Liver (tissue), 3 donors: Measurements from ENCODE around the gene ANKRD61.

Source experiments
- RAD21 ChIP-seq, 2 donors: IDR thresholded peaks; 2 replicates each; pipeline ENCODE4 v1.6.1; 2016; ENCODE audit warnings: antibody characterized with exemption in 2 of 2, mild to moderate bottlenecking in 2 of 2
- TF ChIP-seq, protein P1 (sequence below): fragments of 150-350 bp; IDR thresholded peaks from 2 replicates; pipeline ENCODE4 v1.5.1; 2017; ENCODE audit warnings: improper control_type of control experiment, low read depth, low read length; ENCODE audit not compliant: missing input control
- donor health status: healthy.
- donor health status: healthy.

DNA sequence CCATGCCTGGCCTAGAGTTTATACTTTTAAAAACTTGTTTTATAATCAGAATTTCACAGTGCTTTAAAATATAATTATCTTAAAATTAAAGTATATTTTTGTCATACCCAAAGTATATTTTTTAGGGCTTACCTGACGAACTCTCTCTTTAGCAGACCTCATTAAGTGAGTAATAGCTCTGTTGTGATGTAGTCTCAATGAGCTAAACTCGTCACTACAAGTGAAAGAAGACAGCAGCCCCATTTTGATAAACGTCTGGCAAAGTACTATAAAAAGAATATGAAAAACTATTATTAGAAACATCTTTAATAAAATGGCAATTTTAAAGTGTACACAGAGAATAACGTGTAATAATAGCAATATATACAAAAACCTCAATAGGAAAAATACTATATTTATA lies 18.6 kb downstream of the ANKRD61 start:
- TF ChIP-seq, protein P1, sequence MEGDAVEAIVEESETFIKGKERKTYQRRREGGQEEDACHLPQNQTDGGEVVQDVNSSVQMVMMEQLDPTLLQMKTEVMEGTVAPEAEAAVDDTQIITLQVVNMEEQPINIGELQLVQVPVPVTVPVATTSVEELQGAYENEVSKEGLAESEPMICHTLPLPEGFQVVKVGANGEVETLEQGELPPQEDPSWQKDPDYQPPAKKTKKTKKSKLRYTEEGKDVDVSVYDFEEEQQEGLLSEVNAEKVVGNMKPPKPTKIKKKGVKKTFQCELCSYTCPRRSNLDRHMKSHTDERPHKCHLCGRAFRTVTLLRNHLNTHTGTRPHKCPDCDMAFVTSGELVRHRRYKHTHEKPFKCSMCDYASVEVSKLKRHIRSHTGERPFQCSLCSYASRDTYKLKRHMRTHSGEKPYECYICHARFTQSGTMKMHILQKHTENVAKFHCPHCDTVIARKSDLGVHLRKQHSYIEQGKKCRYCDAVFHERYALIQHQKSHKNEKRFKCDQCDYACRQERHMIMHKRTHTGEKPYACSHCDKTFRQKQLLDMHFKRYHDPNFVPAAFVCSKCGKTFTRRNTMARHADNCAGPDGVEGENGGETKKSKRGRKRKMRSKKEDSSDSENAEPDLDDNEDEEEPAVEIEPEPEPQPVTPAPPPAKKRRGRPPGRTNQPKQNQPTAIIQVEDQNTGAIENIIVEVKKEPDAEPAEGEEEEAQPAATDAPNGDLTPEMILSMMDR, result no peak
- no peak for TF ChIP-seq RAD21 (IDR thresholded peaks at IDR 0.05)
